ENCODE data around the gene SETD3.

DNA sequence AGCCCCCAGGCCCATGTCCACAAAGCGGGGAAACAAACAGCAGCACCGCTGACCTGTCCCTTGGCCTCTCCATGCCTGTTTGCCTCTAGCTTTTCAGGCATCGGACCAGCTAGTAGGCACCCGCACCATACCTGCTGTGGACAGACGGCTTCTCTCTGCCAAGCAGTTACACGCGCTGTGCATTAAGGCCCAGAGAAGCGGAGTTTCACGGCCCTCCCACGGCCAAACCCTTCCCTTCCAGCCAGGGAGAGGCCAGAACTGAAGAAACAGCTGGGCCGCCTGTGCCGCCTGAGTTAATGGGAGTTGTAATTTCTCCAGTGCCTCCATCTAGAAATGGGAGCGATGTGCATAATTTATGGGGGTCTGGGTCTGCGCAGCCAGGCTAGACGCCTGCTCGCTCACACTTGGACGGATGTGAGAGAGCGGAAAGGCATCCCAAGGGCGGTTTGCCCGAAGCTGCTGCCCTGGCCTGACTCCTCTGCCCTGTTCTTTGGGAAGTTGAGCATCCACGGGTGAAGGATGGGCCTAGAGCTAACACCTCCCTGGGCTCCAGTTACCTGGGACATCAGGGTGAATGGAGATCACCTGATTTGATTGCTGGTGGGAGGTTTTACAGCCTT is 119.0 kb downstream of the SETD3 start:
- TF ChIP-seq YY1 (IDR thresholded peaks at IDR 0.05; ENCODE audit: insufficient read depth, insufficient read length) = no peak
- no peak for TF ChIP-seq ZNF274 (IDR thresholded peaks at IDR 0.05; ENCODE audit: low read depth, low read length)

All from NT2/D1 (cell line).